HepG2 (cell line): ENCODE data around the gene GRAMD1A. TPM values are rescaled to one million over a fixed set of nuclear protein-coding genes. Genes with fewer than 3 reads are reported as not detected.

Experiments
- ATAC-seq: fragments of 200-7000 bp; cut with Tn5 transposase; 3 replicates; pipeline ENCODE4 v1.9.1; 2020; ENCODE audit warnings: mild to moderate bottlenecking, moderate library complexity
- BruUV-seq: library from RNA; stranded (reverse); fragments of 400-500 nt; replicated peaks from 2 replicates; lab custom pipeline; 2021; lab: Mats Ljungman, UMichigan
- CTCF ChIA-PET: fragments of 300-600 bp; formaldehyde crosslinking; extraction: SDS; loops from one replicate; lab custom pipeline; 2021; ENCODE audit warnings: low total read pairs, inconsistent platforms, low intra/inter-chr PET ratio; lab: Yijun Ruan, JAX
- POLR2A ChIA-PET: fragments of 350-600 bp; sonication (Branson Sonifier 250); formaldehyde crosslinking; loops from one replicate; lab custom pipeline; 2020; ENCODE audit warnings: antibody characterized with exemption, inconsistent platforms; lab: Yijun Ruan, JAX
- DNase-seq: peaks from one replicate; pipeline ENCODE4 v3.0.0-alpha.2; 2015; ENCODE audit warnings: low spot score
- FAIRE-seq: peaks from 3 replicates; lab custom pipeline; 2011; peaks lifted over from hg19 to GRCh38; lab: Jason Lieb, UNC
- H2AFZ ChIP-seq: one replicate; pipeline ENCODE4 v1.6.1; 2011; ENCODE audit warnings: low read length, inconsistent platforms
- H3K27ac ChIP-seq: fragments of 300-600 bp; 3 replicates; pipeline ENCODE4 v1.8.0; 2011; ENCODE audit warnings: mixed run types, mild to moderate bottlenecking, mixed read lengths, low read length, inconsistent platforms; ENCODE audit not compliant: insufficient read depth; ENCODE audit errors: extremely low read length
- H3K27me3 ChIP-seq, 2 experiments: fragments of 200-600 bp in 1 of 2; 2 replicates in 1 of 2; 3 replicates in 1 of 2; pipeline versions ENCODE4 v1.6.0 to v1.8.0; 2011; ENCODE audit warnings: low read length in 2 of 2, mild to moderate bottlenecking in 2 of 2, moderate library complexity in 2 of 2, inconsistent platforms in 1 of 2; ENCODE audit not compliant: insufficient read depth in 2 of 2, control insufficient read depth in 1 of 2
- H3K36me3 ChIP-seq, 2 experiments: fragments of 200-600 bp in 1 of 2; replicated peaks in 1 of 2; 2 replicates in 1 of 2; 3 replicates in 1 of 2; pipeline versions ENCODE4 v1.5.1 to v1.8.0; 2011; ENCODE audit warnings: low read length in 2 of 2, inconsistent platforms in 1 of 2; ENCODE audit not compliant: insufficient read depth in 2 of 2, control insufficient read depth in 1 of 2
- H3K4me1 ChIP-seq: 2 replicates; pipeline ENCODE4 v1.5.1; 2012; ENCODE audit warnings: low read length, inconsistent platforms; ENCODE audit not compliant: insufficient read depth
- H3K4me2 ChIP-seq: 2 replicates; pipeline ENCODE4 v1.6.0; 2011; ENCODE audit warnings: low read depth, low read length, inconsistent platforms
- H3K4me3 ChIP-seq, 3 experiments: fragments of 200-600 bp in 1 of 3; sonication (generic), shearing (Covaris generic) in 1 of 3; replicated peaks in 1 of 3; 2 replicates each; pipeline ENCODE4 v1.5.1; 2011 to 2016; ENCODE audit warnings: low read length in 3 of 3, inconsistent platforms in 2 of 3, low read depth in 2 of 3, mild to moderate bottlenecking in 2 of 3, control low read depth in 1 of 3, mixed read lengths in 1 of 3; ENCODE audit not compliant: insufficient read depth in 1 of 3
- H3K79me2 ChIP-seq: one replicate; pipeline ENCODE4 v1.6.1; 2011; ENCODE audit warnings: low read length, inconsistent platforms; ENCODE audit not compliant: insufficient read depth
- H3K9ac ChIP-seq: 2 replicates; pipeline ENCODE4 v1.6.0; 2011; ENCODE audit warnings: mild to moderate bottlenecking, low read depth, low read length, inconsistent platforms; ENCODE audit not compliant: insufficient read depth
- H3K9me3 ChIP-seq: 2 replicates; pipeline ENCODE4 v1.5.1; 2012; ENCODE audit warnings: mild to moderate bottlenecking, low read length
- H4K20me1 ChIP-seq: 2 replicates; pipeline ENCODE4 v1.6.0; 2011; ENCODE audit warnings: inconsistent platforms, mild to moderate bottlenecking, low read length, moderate library complexity; ENCODE audit not compliant: insufficient read depth
- CTCF ChIP-seq: sonication (generic); formaldehyde crosslinking; IDR thresholded peaks from 2 replicates; pipeline ENCODE4 v1.5.0; 2020; ENCODE audit warnings: mild to moderate bottlenecking, missing genetic modification reagents, moderate library complexity
- GATAD1 ChIP-seq: IDR thresholded peaks from 2 replicates; pipeline ENCODE4 v1.6.1; 2016; ENCODE audit warnings: missing genetic modification reagents, missing compliant biosample characterization
- HNF1A ChIP-seq, 2 experiments: sonication (generic) in 1 of 2; formaldehyde crosslinking in 1 of 2; IDR thresholded peaks; 2 replicates each; pipeline versions ENCODE4 v1.4.0 to v1.6.1; 2016 to 2020; ENCODE audit warnings: borderline replicate concordance in 1 of 2, low read depth in 1 of 2, mild to moderate bottlenecking in 1 of 2, missing genetic modification reagents in 1 of 2
- RAD21 ChIP-seq: fragments of 450-650 bp; formaldehyde crosslinking; IDR thresholded peaks from 2 replicates; pipeline ENCODE4 v1.5.0; 2020; ENCODE audit warnings: mild to moderate bottlenecking
- SIN3B ChIP-seq: fragments of 150-350 bp; IDR thresholded peaks from 2 replicates; pipeline ENCODE4 v1.6.1; 2014; ENCODE audit warnings: low read length
- TIGD3 ChIP-seq: sonication (generic); formaldehyde crosslinking; IDR thresholded peaks from 2 replicates; pipeline ENCODE4 v1.5.1; 2020; ENCODE audit warnings: mild to moderate bottlenecking, missing genetic modification reagents, borderline replicate concordance
- ZNF275 ChIP-seq: sonication (generic); formaldehyde crosslinking; IDR thresholded peaks from 2 replicates; pipeline ENCODE4 v1.8.0; 2022; ENCODE audit warnings: missing genetic modification reagents, mild to moderate bottlenecking, inconsistent platforms, borderline replicate concordance
- ZNF501 ChIP-seq: sonication (generic); formaldehyde crosslinking; IDR thresholded peaks from 2 replicates; pipeline ENCODE4 v1.5.1; 2020; ENCODE audit warnings: mild to moderate bottlenecking, moderate library complexity, missing genetic modification reagents
- ZNF552 ChIP-seq: sonication (generic); formaldehyde crosslinking; IDR thresholded peaks from 2 replicates; pipeline ENCODE4 v1.9.0; 2022; ENCODE audit warnings: missing genetic modification reagents, mild to moderate bottlenecking, borderline replicate concordance
- ZNF772 ChIP-seq: sonication (generic); formaldehyde crosslinking; IDR thresholded peaks from 2 replicates; pipeline ENCODE4 v1.5.0; 2020; ENCODE audit warnings: mild to moderate bottlenecking, missing genetic modification reagents
- ZNF839 ChIP-seq: sonication (generic); formaldehyde crosslinking; IDR thresholded peaks from 2 replicates; pipeline ENCODE4 v1.4.0; 2020; ENCODE audit warnings: missing genetic modification reagents, mild to moderate bottlenecking, borderline replicate concordance
- whole genome bisulfite sequencing: methylation state at CpG from one replicate; pipeline ENCODE4 v1.1.6; 2017; ENCODE audit warnings: low lambda C conversion rate; 5-methylcytosine and 5-hydroxymethylcytosine counted together
- in situ Hi-C: cut with HindIII; loops from 2 replicates; pipeline ENCODE4 v1.10.0; 2017; ENCODE audit warnings: low pct_unique_long_range_greater_than_20kb; ENCODE audit not compliant: extremely low pct_ligation_motif_present
- intact Hi-C: fragments of 100-400 bp; cut with micrococcal nuclease; formaldehyde crosslinking; loops from one replicate; pipeline ENCODE4 v1.10.0; 2022; ENCODE audit not compliant: unreplicated experiment
- polyA plus RNA-seq, 8 experiments: library from polyadenylated mRNA; depleted of rRNA in 3 of 8; stranded (reverse) in 7 of 8; unstranded in 1 of 8; fragments of >200 nt; fragmentation: Illumina TruSeq in 4 of 8; extraction: Trizol in 4 of 8; gene quantifications; 2 replicates each; pipeline versions ENCODE4 v1.2.1 to v1.2.3, GENCODE V29; 2011 to 2016; ENCODE audit warnings: low read depth in 4 of 8, missing spikeins in 1 of 8, mixed read lengths in 1 of 8; ENCODE audit not compliant: insufficient read depth in 1 of 8
- total RNA-seq, 5 experiments: library from RNA; depleted of rRNA; stranded (reverse); fragments of >200 nt; fragmentation: Illumina TruSeq; extraction: Trizol; gene quantifications; 2 replicates each; pipeline ENCODE4 v1.2.3, GENCODE V29; 2016; ENCODE audit warnings: low read depth in 1 of 5

GRAMD1A gene
- total and polyA plus RNA-seq, 2 of the 13 experiments (the other 11 are each of a cell fraction or from before 2014, with no cell fraction given), result 14.7 to 181 TPM

- Histone ChIP-seq H3K4me3 (peak overlapping the region in 1 of 3 experiments; percentile 30; a peak in 1 of 6 replicates), H3K9ac (no peak overlapping the region), H3K79me2 (no peaks in the 10 kb centered on the region), H3K4me1 (peaks cover 20% of the 10 kb centered on the region), H4K20me1 (no peaks in the 10 kb centered on the region), H3K36me3 (no peaks in the 10 kb centered on the region), H3K4me2 (peak overlapping the region; percentile 62), H3K27ac (peak overlapping the region; percentile 31), H3K9me3 (peaks cover 11% of the 10 kb centered on the region), H3K27me3 (no peaks in the 10 kb centered on the region; a peak in 1 of 5 replicates), H2AFZ (no peak overlapping the region)
- in situ Hi-C loops, result loop anchor here (5.0 kb wide), 1 partner anchor 70 kb away; the partner anchor contains the start of genes FXYD1 and LGI4
- intact Hi-C loops, result loop anchor here (1.0 to 2.0 kb wide), 2 partner anchors 24 to 68 kb away; partner anchors contain the start of gene LGI4
- DNase-seq, result peak; percentile 78
- 16% methylated on average over 11 of the region's 14 CpGs for WGBS
- BruUV-seq, result no TSS peak
- ChIA-PET POLR2A (interaction anchor here (0.8 to 1.3 kb wide), 4 partner anchors 19 to 70 kb away, joined by 3 to 5 read pairs (median 4); partner anchors contain the start of gene HPN), CTCF (interaction anchor here (0.6 to 1.3 kb wide), 4 partner anchors 23 to 75 kb away, joined by 3 to 7 read pairs (median 4); no protein-coding TSS in a partner anchor)
- FAIRE-seq, result peak; percentile 60
- ATAC-seq, result peak; percentile 82
- TF ChIP-seq CTCF (CRISPR knock-in tag) (peak; percentile 96), ZNF552 (no peak), ZNF839 (CRISPR knock-in tag) (no peak), ZNF772 (CRISPR knock-in tag) (no peak), TIGD3 (CRISPR knock-in tag) (no peak), ZNF275 (CRISPR knock-in tag) (no peak), ZNF501 (CRISPR knock-in tag) (peak; percentile 27; the same call in 1 of the 2 replicates), HNF1A (IDR thresholded peaks at IDR 0.05; ENCODE audit: low read depth) (no peak), HNF1A (CRISPR knock-in tag; IDR thresholded peaks at IDR 0.05; ENCODE audit: borderline replicate concordance) (no peak), GATAD1 (CRISPR knock-in tag) (peak; percentile 71), RAD21 (CRISPR knock-in tag) (peak; percentile 90), SIN3B (peak; percentile 21; the same call in 1 of the 2 replicates)
Measured at GRCh38 chr19:35066691-35067563, 66.8 kb downstream of the GRAMD1A start.
